Neural cell (in vitro differentiated cells): ENCODE results near the gene GLRB. TPM values are rescaled to one million over a fixed set of nuclear protein-coding genes. Genes with fewer than 3 reads are reported as not detected.

Source experiments
- H2AFZ ChIP-seq: fragments of 200-600, 300-800 bp; sonication (generic), shearing (Covaris generic); 2 replicates; pipeline ENCODE4 v1.6.0; 2014; ENCODE audit warnings: low read depth, mild to moderate bottlenecking, antibody characterized with exemption, low read length, moderate library complexity
- H3F3A ChIP-seq: fragments of 200-600 bp; shearing (Covaris generic); 2 replicates; pipeline ENCODE4 v1.6.1; 2016; ENCODE audit warnings: mild to moderate bottlenecking, moderate library complexity, mixed read lengths, antibody characterized with exemption, low read length; ENCODE audit not compliant: insufficient read depth, poor library complexity, severe bottlenecking
- H3K27ac ChIP-seq: fragments of 200-600, 300-800 bp; sonication (generic), shearing (Covaris generic); 2 replicates; pipeline ENCODE4 v1.5.1; 2014; ENCODE audit warnings: mild to moderate bottlenecking, low read length, moderate library complexity
- H3K27me3 ChIP-seq: fragments of 300-800, 200-600 bp; sonication (generic), shearing (Covaris generic); 2 replicates; pipeline ENCODE4 v1.6.0; 2014; ENCODE audit warnings: mild to moderate bottlenecking, low read depth, low read length, moderate library complexity; ENCODE audit not compliant: insufficient read depth
- H3K36me3 ChIP-seq: fragments of 300-800, 200-600 bp; sonication (generic), shearing (Covaris generic); 2 replicates; pipeline ENCODE4 v1.5.1; 2014; ENCODE audit warnings: mild to moderate bottlenecking, antibody characterized with exemption, low read length, moderate library complexity; ENCODE audit not compliant: insufficient read depth
- H3K4me2 ChIP-seq: fragments of 300-800, 200-600 bp; sonication (generic), shearing (Covaris generic); 2 replicates; pipeline ENCODE4 v1.6.0; 2014; ENCODE audit warnings: mild to moderate bottlenecking, low read length
- H3K4me3 ChIP-seq: fragments of 300-800, 200-600 bp; sonication (generic), shearing (Covaris generic); 2 replicates; pipeline ENCODE4 v1.5.1; 2014; ENCODE audit warnings: mild to moderate bottlenecking, low read length, moderate library complexity
- H3K79me2 ChIP-seq: fragments of 200-600 bp; shearing (Covaris generic); replicated peaks from 2 replicates; pipeline ENCODE4 v1.6.0; 2014; ENCODE audit warnings: mild to moderate bottlenecking, low read length, moderate library complexity; ENCODE audit not compliant: insufficient read depth
- H3K9ac ChIP-seq: fragments of 300-800, 200-600 bp; sonication (generic), shearing (Covaris generic); 2 replicates; pipeline ENCODE4 v1.6.1; 2016; ENCODE audit warnings: mild to moderate bottlenecking, low read length, mixed read lengths
- H3K9me2 ChIP-seq: fragments of 200-600 bp; shearing (Covaris generic); 2 replicates; pipeline ENCODE4 v1.6.1; 2016; ENCODE audit warnings: mild to moderate bottlenecking, low read length, mixed read lengths; ENCODE audit not compliant: insufficient read depth
- H3K9me3 ChIP-seq: fragments of 200-600, 300-800 bp; sonication (generic), shearing (Covaris generic); 2 replicates; pipeline ENCODE4 v1.6.1; 2016; ENCODE audit warnings: mild to moderate bottlenecking, mixed run types, low read length, moderate library complexity, mixed read lengths
- H4K20me1 ChIP-seq: fragments of 200-600 bp; shearing (Covaris generic); 2 replicates; pipeline ENCODE4 v1.6.1; 2016; ENCODE audit warnings: mild to moderate bottlenecking, mixed run types; ENCODE audit not compliant: insufficient read depth
- CTCF ChIP-seq: fragments of 450-650 bp; IDR thresholded peaks from 2 replicates; pipeline ENCODE4 v1.5.1; 2014; ENCODE audit warnings: antibody characterized with exemption, mild to moderate bottlenecking, moderate library complexity; ENCODE audit not compliant: poor library complexity, severe bottlenecking
- EP300 ChIP-seq: fragments of 450-650 bp; conservative IDR thresholded peaks from 2 replicates; pipeline ENCODE4 v1.6.1; 2014; ENCODE audit warnings: antibody characterized with exemption, mild to moderate bottlenecking, moderate library complexity; ENCODE audit not compliant: poor library complexity, severe bottlenecking
- EZH2 ChIP-seq: fragments of 200-600, 300-800 bp; shearing (Covaris generic), sonication (generic); IDR thresholded peaks from 2 replicates; pipeline ENCODE4 v1.6.1; 2014; ENCODE audit warnings: antibody characterized with exemption, low read length, borderline replicate concordance, mild to moderate bottlenecking; ENCODE audit not compliant: insufficient read depth, poor library complexity, severe bottlenecking
- MXI1 ChIP-seq: fragments of 450-650 bp; conservative IDR thresholded peaks from 2 replicates; pipeline ENCODE4 v1.6.1; 2014; ENCODE audit warnings: antibody characterized with exemption, mild to moderate bottlenecking; ENCODE audit not compliant: poor library complexity, severe bottlenecking
- POLR2AphosphoS5 ChIP-seq: IDR thresholded peaks from 2 replicates; pipeline ENCODE4 v1.6.1; 2012
- RAD21 ChIP-seq: fragments of 450-650 bp; conservative IDR thresholded peaks from 2 replicates; pipeline ENCODE4 v1.6.1; 2014; ENCODE audit warnings: antibody characterized with exemption, mild to moderate bottlenecking, moderate library complexity
- SMC3 ChIP-seq: fragments of 450-650 bp; conservative IDR thresholded peaks from 2 replicates; pipeline ENCODE4 v1.6.1; 2014; ENCODE audit warnings: antibody characterized with exemption, mild to moderate bottlenecking, moderate library complexity; ENCODE audit not compliant: poor library complexity
- TAF1 ChIP-seq: IDR thresholded peaks from 2 replicates; pipeline ENCODE4 v1.6.1; 2012; ENCODE audit warnings: low read depth
- polyA minus RNA-seq: library from RNA; depleted of rRNA, polyadenylated mRNA; stranded (reverse); fragments of >200 nt; gene quantifications from 2 replicates; pipeline ENCODE4 v1.2.3, GENCODE V29; 2014
- polyA plus RNA-seq: library from polyadenylated mRNA; depleted of rRNA; stranded (reverse); fragments of >200 nt; gene quantifications from 2 replicates; pipeline ENCODE4 v1.2.3, GENCODE V29; 2014
- TF ChIP-seq, protein P1 (sequence below): IDR thresholded peaks from 2 replicates; pipeline ENCODE4 v1.6.1; 2012; ENCODE audit warnings: borderline replicate concordance

The GLRB gene
- polyA plus RNA-seq (24.9 and 25.1 TPM in 2 replicates), polyA minus RNA-seq (32.4 and 33.5 TPM in 2 replicates)

- Histone ChIP-seq H3K4me2 (peak within 1 kb of the TSS; percentile 62), H2AFZ (peak within 1 kb of the TSS; percentile 37), H3K27me3 (no peaks in the 10 kb centered on the region), H3K27ac (no peak within 1 kb of the TSS), H3K9me3 (no peaks in the 10 kb centered on the region), H3K36me3 (peaks cover 5% of the 10 kb centered on the region), H3F3A (no peaks in the 10 kb centered on the region), H3K9ac (peak within 1 kb of the TSS; percentile 79), H3K79me2 (peaks cover 4% of the 10 kb centered on the region), H4K20me1 (no peaks in the 10 kb centered on the region), H3K9me2 (no peaks in the 10 kb centered on the region), H3K4me3 (peak within 1 kb of the TSS; percentile 79)
- TF ChIP-seq MXI1: peak; percentile 38
- TF ChIP-seq EZH2: no peak
- TF ChIP-seq EP300: no peak
- TF ChIP-seq RAD21: peak; percentile 43
- peak; percentile 26 for TF ChIP-seq CTCF
- TF ChIP-seq SMC3: peak; percentile 39
- no peak for TF ChIP-seq POLR2AphosphoS5
- TF ChIP-seq TAF1: no peak
- TF ChIP-seq, protein P1, sequence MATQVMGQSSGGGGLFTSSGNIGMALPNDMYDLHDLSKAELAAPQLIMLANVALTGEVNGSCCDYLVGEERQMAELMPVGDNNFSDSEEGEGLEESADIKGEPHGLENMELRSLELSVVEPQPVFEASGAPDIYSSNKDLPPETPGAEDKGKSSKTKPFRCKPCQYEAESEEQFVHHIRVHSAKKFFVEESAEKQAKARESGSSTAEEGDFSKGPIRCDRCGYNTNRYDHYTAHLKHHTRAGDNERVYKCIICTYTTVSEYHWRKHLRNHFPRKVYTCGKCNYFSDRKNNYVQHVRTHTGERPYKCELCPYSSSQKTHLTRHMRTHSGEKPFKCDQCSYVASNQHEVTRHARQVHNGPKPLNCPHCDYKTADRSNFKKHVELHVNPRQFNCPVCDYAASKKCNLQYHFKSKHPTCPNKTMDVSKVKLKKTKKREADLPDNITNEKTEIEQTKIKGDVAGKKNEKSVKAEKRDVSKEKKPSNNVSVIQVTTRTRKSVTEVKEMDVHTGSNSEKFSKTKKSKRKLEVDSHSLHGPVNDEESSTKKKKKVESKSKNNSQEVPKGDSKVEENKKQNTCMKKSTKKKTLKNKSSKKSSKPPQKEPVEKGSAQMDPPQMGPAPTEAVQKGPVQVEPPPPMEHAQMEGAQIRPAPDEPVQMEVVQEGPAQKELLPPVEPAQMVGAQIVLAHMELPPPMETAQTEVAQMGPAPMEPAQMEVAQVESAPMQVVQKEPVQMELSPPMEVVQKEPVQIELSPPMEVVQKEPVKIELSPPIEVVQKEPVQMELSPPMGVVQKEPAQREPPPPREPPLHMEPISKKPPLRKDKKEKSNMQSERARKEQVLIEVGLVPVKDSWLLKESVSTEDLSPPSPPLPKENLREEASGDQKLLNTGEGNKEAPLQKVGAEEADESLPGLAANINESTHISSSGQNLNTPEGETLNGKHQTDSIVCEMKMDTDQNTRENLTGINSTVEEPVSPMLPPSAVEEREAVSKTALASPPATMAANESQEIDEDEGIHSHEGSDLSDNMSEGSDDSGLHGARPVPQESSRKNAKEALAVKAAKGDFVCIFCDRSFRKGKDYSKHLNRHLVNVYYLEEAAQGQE: peak; percentile 23
Observed at GRCh38 chr4:157075811-157076577, at the start of gene GLRB. GLRB (plus strand) TSS chr4:157076150; CDS start chr4:157078025, 1,875 bp downstream.

DNA sequence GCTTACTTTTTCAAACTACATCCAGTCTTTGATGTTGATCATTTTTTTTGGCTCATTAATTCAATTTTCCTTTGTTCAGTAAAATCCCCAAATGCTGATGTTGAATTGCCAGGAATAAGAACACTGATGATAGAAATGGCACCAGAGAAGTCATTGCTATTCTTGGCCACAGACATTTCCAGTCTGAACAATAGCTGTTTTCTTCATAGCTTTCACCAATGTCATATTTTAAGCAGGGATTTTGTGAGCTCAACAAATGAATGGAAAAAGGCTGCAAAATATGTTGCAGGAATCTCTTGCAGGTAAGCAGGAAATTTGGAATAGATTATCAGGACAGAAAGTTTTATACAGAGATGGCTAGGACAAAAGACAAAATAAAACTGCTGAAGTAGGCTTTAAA, 40.5 kb upstream of the GLRB start:
- Histone ChIP-seq H3K9ac (no peak overlapping the region), H3K27ac (no peak overlapping the region)

More for the DNA sequence above, 40.5 kb upstream of the GLRB start:
- Histone ChIP-seq H3K4me3 (no peak overlapping the region), H3K9me2 (no peaks in the 10 kb centered on the region), H3F3A (no peaks in the 10 kb centered on the region), H3K27me3 (no peaks in the 10 kb centered on the region), H3K36me3 (no peaks in the 10 kb centered on the region), H2AFZ (no peak overlapping the region), H3K4me2 (no peak overlapping the region), H3K9me3 (no peaks in the 10 kb centered on the region), H3K79me2 (no peaks in the 10 kb centered on the region), H4K20me1 (no peaks in the 10 kb centered on the region)
- no peak for TF ChIP-seq EP300
- TF ChIP-seq CTCF: no peak
- TF ChIP-seq EZH2: no peak
- no peak for TF ChIP-seq SMC3
- TF ChIP-seq TAF1: no peak
- TF ChIP-seq POLR2AphosphoS5: no peak
- TF ChIP-seq, protein P1: no peak
- TF ChIP-seq MXI1: no peak
- TF ChIP-seq RAD21: no peak
